Measurements from ENCODE around the gene IRF2.

Gene IRF2

GRCh38 chr4:184474263-184475095 is at the start of gene IRF2:
Gene IRF2 (minus strand): TSS chr4:184474550. CDS start chr4:184429064, 45,486 bp downstream.
- peak; percentile 87 for DNase-seq

GRCh38 chr4:184515606-184516005 is 41.3 kb upstream of the IRF2 start:
- DNase-seq: no peak

DNA sequence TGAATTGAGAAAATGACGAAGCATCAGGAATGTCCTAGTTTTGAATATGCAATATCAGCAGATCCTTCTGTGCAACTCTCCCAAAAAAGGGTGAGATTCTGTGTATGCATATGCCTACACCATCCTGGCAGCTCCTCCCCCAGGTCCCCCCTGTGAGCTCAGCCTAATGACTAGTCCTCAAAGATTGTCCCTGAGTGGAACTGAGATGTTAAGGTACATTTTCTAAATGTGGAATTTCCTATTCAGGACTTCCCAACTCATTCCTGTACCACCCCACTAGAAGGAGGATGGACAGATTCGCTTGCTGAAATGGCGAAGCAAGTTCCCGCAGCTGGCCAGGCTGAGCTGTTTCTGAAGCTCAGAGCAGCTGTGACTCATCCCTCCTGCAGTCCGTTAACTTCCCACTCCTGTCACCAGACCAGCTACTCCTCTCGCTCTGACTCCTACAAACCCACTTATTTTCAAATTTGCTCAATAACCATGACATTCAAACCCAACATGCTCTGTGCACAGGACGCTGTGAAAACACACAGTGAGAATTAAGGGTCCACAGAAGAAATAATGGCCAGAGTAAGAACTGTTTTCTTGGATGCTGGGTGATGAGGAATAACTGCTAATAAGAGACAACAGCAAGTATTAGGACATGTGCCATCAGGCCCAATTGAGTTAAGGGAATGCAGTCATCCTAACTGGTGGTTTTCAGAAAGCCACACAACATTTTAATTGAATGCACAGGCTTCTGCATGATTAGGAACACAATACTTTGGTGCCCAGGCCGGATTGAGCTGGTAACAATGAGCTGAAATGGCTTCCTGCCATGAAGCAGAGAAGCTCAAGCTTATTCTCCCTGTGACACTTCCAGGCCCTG is 40.0 kb upstream of the IRF2 start:
- DNase-seq: peak; percentile 52

DNA sequence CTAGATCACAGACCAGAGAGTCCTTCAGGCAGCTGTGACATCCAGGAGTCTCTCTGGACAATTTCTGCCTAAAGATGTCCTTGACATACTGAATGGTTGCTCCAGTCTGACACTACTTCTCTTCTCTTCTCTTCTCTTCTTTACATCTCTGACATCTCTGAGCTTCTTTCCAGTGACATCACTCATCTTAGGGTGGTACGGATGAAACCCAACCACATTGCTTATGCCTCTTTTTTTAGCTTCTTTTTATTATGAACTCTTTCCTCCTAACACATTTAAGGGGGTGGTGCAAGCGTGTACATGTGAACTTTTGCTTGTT is 39.4 kb upstream of the IRF2 start:
- no peak for DNase-seq

GRCh38 chr4:184511156-184511555 is 36.8 kb upstream of the IRF2 start:
- no peak for DNase-seq

GRCh38 chr4:184510401-184510800 is 36.1 kb upstream of the IRF2 start:
- no peak for DNase-seq

DNA sequence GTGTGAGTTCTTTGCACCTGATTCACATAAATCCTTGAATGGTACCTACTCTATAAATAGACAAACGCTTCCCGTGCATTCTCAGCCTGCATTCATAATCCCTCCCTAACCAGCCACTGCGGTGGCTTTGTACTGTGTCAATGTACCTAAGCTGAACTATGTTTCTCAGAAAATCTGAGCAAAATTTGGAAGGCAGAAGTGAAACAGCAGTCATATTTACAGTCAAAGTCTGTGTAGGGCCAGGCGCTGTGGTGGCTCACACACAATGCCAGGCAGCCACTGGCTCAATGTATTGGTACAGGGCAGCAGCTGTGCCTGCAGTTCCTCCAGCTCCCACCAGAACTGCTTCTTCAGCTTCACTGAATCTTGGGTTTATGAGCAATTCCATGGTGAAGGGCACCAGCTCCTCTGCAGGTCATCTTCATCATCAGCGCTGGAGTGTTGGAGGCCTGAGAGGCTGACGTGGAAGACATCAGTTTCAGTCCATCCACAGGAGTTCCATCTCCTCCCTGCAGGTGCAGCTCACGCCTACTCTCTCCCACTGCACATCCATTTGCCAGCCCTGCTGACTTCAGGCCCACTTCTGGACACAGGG is 32.3 kb upstream of the IRF2 start:
- peak; percentile 54 for DNase-seq

GRCh38 chr4:184504385-184504784 is 30.0 kb upstream of the IRF2 start:
- no peak for DNase-seq

GRCh38 chr4:184503869-184504300 is 29.5 kb upstream of the IRF2 start:
- peak; percentile 70 for DNase-seq

GRCh38 chr4:184500748-184501589 is 26.6 kb upstream of the IRF2 start:
- DNase-seq: no peak

- no peak for DNase-seq
Observed at GRCh38 chr4:184499996-184500395, 25.6 kb upstream of the IRF2 start.

DNA sequence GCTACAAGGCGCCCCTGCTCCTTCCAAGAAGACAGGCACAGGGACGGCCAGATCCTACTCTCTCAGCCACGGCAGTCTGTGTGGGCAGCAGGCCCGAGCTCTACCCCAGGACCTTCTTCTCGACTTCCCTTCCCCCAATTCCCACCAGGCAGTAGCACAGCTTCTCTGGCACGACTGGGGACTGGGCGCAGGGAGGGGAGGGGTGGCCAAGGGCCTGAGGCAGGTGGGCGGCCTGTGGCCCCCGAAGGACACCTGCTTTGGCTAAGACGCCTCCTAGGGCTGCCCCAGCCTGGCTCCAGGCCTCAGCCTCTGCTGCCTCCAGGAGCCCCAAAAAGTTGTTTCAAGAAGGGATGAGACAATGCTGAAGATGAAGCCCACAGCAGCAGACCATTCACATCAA is 24.2 kb upstream of the IRF2 start:
- DNase-seq: no peak

GRCh38 chr4:184489771-184490170 is 15.4 kb upstream of the IRF2 start:
- DNase-seq: no peak

GRCh38 chr4:184487503-184487902 is 13.2 kb upstream of the IRF2 start:
- DNase-seq: no peak

DNA sequence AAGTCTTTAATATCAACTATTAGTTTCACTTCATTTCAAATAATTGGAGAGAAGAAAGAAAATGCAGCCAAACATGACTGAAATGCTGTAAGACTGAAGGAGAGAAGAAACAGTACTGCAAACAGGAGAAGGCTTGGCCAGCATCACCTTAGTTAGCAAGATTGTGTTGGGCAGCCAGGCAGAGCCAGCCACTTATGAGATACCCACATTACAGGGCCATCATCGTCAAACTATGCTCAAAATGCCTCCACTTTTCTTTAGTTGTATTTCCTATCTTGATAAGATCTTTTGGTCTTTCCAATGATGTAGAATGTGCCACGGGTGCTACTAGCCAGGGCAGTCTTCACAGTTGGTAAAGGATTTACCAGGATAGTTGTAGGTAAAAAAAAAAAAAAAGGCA is 10.9 kb upstream of the IRF2 start:
- no peak for DNase-seq

- DNase-seq: no peak
Observed at GRCh38 chr4:184481544-184481943, 7.2 kb upstream of the IRF2 start.

- DNase-seq: no peak
Observed at GRCh38 chr4:184479516-184479950, 5.2 kb upstream of the IRF2 start.

- no peak for DNase-seq
Observed at GRCh38 chr4:184477201-184477999, 3.0 kb upstream of the IRF2 start.

GRCh38 chr4:184476695-184477094 is 2.3 kb upstream of the IRF2 start:
- peak; percentile 27 for DNase-seq

GRCh38 chr4:184475498-184475897 is 1.1 kb upstream of the IRF2 start:
- no peak for DNase-seq

GRCh38 chr4:184475096-184475461 is 729 bp upstream of the IRF2 start:
- no peak for DNase-seq

All from retina (tissue), 1 donor.